Neural progenitor cell (in vitro differentiated cells): Measurements from ENCODE around the gene IDUA.

Source experiments
- EZH2 ChIP-seq: fragments of 200-600 bp; sonication (generic); IDR thresholded peaks from 2 replicates; pipeline ENCODE4 v1.6.1; 2017; ENCODE audit warnings: antibody characterized with exemption, mild to moderate bottlenecking, moderate library complexity
- EZH2phosphoT487 ChIP-seq: fragments of 200-600 bp; sonication (generic); IDR thresholded peaks from 2 replicates; pipeline ENCODE4 v1.6.1; 2017; ENCODE audit warnings: antibody characterized with exemption
- TF ChIP-seq, protein P1 (sequence below): fragments of 200-600 bp; sonication (generic); IDR thresholded peaks from 2 replicates; pipeline ENCODE4 v1.5.1; 2017; ENCODE audit warnings: antibody characterized with exemption, mild to moderate bottlenecking

DNA sequence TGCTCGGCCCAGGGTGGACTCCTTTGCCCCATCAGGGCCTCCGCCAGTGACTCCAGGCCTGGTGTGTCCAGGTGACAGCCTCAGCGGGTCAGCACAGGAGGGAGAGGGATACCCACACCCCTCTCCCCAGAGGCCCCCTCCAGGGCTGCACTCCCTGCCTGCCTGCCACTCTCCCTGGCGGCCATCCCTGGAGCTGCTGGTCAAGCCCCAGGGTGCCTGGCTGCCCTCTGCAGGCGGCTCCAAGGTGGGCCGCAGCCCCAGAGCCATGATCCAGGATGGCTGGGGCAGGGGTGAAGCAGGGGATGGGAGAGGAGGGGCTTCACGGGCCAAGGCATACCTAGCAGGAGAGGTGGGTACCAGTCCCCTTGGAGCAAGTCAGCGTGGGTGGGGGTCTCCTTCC, 28.3 kb downstream of the IDUA start:
- TF ChIP-seq, protein P1, sequence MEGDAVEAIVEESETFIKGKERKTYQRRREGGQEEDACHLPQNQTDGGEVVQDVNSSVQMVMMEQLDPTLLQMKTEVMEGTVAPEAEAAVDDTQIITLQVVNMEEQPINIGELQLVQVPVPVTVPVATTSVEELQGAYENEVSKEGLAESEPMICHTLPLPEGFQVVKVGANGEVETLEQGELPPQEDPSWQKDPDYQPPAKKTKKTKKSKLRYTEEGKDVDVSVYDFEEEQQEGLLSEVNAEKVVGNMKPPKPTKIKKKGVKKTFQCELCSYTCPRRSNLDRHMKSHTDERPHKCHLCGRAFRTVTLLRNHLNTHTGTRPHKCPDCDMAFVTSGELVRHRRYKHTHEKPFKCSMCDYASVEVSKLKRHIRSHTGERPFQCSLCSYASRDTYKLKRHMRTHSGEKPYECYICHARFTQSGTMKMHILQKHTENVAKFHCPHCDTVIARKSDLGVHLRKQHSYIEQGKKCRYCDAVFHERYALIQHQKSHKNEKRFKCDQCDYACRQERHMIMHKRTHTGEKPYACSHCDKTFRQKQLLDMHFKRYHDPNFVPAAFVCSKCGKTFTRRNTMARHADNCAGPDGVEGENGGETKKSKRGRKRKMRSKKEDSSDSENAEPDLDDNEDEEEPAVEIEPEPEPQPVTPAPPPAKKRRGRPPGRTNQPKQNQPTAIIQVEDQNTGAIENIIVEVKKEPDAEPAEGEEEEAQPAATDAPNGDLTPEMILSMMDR = peak; percentile 28
- no peak for TF ChIP-seq EZH2
- no peak for TF ChIP-seq EZH2phosphoT487
